ENCODE data around the gene TMEM151B.

GRCh38 chr6:44339301-44339700 is 69.1 kb downstream of the TMEM151B start:
- no peak for TF ChIP-seq CTCF (conservative IDR thresholded peaks at IDR 0.05; ENCODE audit: low read length)
- no peak for TF ChIP-seq EZH2phosphoT487 (IDR thresholded peaks at IDR 0.05; ENCODE audit: borderline replicate concordance)

Measured in Loucy (cell line).